ENCODE data around the gene TRIO. TPM values are rescaled to one million over a fixed set of nuclear protein-coding genes. Genes with fewer than 3 reads are reported as not detected.

The TRIO gene
- total and polyA plus RNA-seq, 10 of the 15 experiments (the other 5 are each of a cell fraction or from before 2014, with no cell fraction given), result 5.1 to 96.4 (median 44.6) TPM

GRCh38 chr5:14339468-14339867, 196.3 kb downstream of the TRIO start:
- Histone ChIP-seq H3K27ac (ENCODE audit: control insufficient read depth, insufficient read depth) (no peak overlapping the region), H3K9me3 (replicated peaks; ENCODE audit: control insufficient read depth, insufficient read depth, low read length) (no peaks in the 10 kb centered on the region), H3K4me3 (no peak overlapping the region), H3K36me3 (ENCODE audit: control insufficient read depth in 2 of 2, insufficient read depth in 2 of 2, low read length in 1 of 2) (peaks cover 17 to 20% of the 10 kb centered on the region in 2 experiments; a peak in 3 of 4 replicates), H3K9ac (ENCODE audit: control insufficient read depth, insufficient read depth, low read length) (no peak overlapping the region), H3K4me2 (ENCODE audit: control insufficient read depth, insufficient read depth) (no peak overlapping the region), H3K27me3 (replicated peaks in 1 of 2; ENCODE audit: control insufficient read depth in 2 of 2, insufficient read depth in 2 of 2, low read length in 1 of 2) (no peaks in the 10 kb centered on the region), H4K20me1 (ENCODE audit: control insufficient read depth, insufficient read depth) (no peaks in the 10 kb centered on the region), H2AFZ (ENCODE audit: control insufficient read depth, low read depth, low read length) (no peak overlapping the region), H3K79me2 (ENCODE audit: control insufficient read depth, insufficient read depth, low read length) (no peaks in the 10 kb centered on the region), H3K4me1 (ENCODE audit: control insufficient read depth, insufficient read depth, low read length) (peaks cover 4% of the 10 kb centered on the region)
- 98% methylated on average over 11 of the region's 11 CpGs for WGBS (ENCODE audit: insufficient coverage, insufficient replicate concordance, low lambda C conversion rate, missing lambda C conversion rate)
- ChIA-PET RAD21 (ENCODE audit: unreplicated experiment) (interaction anchor here (1.2 kb wide), 1 partner anchor 232 kb away, joined by 3 read pairs; no protein-coding TSS in a partner anchor), SMC1A (ENCODE audit: uncharacterized antibody, unreplicated experiment) (interaction anchor here (0.7 to 1.7 kb wide), 5 partner anchors 12 to 758 kb away, joined by 3 to 5 read pairs (median 5); no protein-coding TSS in a partner anchor), CTCF (interaction anchor here (0.6 to 2.7 kb wide), 4 partner anchors 13 to 352 kb away, joined by 3 to 13 read pairs (median 4); no protein-coding TSS in a partner anchor), POLR2A (no interaction called here)
- BruUV-seq (replicated peaks), result no TSS peak
- ATAC-seq, result no peak
- DNase-seq (ENCODE audit: low read depth, low spot score), result no peak
- intact Hi-C loops (cut with micrococcal nuclease; ENCODE audit: unreplicated experiment), result no loop called here
- no peak for TF ChIP-seq DPF2 (IDR thresholded peaks at IDR 0.05)
- no peak for TF ChIP-seq E2F8 (IDR thresholded peaks at IDR 0.05; ENCODE audit: low read depth, partially characterized antibody)
- no peak for TF ChIP-seq NRF1 (conservative IDR thresholded peaks at IDR 0.05; ENCODE audit: low read depth, low read length)
- TF ChIP-seq ZNF217 (IDR thresholded peaks at IDR 0.05), result no peak
- no peak for TF ChIP-seq WRNIP1 (IDR thresholded peaks at IDR 0.05; ENCODE audit: borderline replicate concordance, low read depth, low read length)
- no peak for TF ChIP-seq LARP7 (IDR thresholded peaks at IDR 0.05)
- TF ChIP-seq CEBPZ (IDR thresholded peaks at IDR 0.05; ENCODE audit: low read depth, low read length), result no peak
- no peak for TF ChIP-seq ESRRA (IDR thresholded peaks at IDR 0.05; ENCODE audit: low read length)
- TF ChIP-seq NR2F1 (conservative IDR thresholded peaks at IDR 0.05), result no peak
- no peak for TF ChIP-seq ZBTB11 (CRISPR knock-in tag; IDR thresholded peaks at IDR 0.05)
- in situ Hi-C loops (cut with MboI), result no loop called here
- no peak for FAIRE-seq
